OCI-LY7 (cell line): Measurements from ENCODE around the gene GRM6. TPM values are rescaled to one million over a fixed set of nuclear protein-coding genes. Genes with fewer than 3 reads are reported as not detected.

Source experiments
- BruUV-seq: library from RNA; stranded (reverse); fragments of 400-500 nt; replicated peaks from 2 replicates; lab custom pipeline; 2021; lab: Mats Ljungman, UMichigan
- CTCF ChIA-PET: fragments of 300-600 bp; sonication (Branson Sonifier 250); formaldehyde crosslinking; loops from one replicate; lab custom pipeline; 2022; ENCODE audit warnings: antibody characterized with exemption; ENCODE audit not compliant: unreplicated experiment; lab: Charles Lee
- POLR2A ChIA-PET: fragments of 300-600 bp; sonication (Branson Sonifier 250); formaldehyde crosslinking; loops from one replicate; lab custom pipeline; 2022; ENCODE audit warnings: antibody characterized with exemption; lab: Charles Lee
- DNase-seq: peaks from one replicate; pipeline ENCODE4 v3.0.0-alpha.2; 2015; ENCODE audit warnings: low spot score
- H2AFZ ChIP-seq: fragments of 200-600 bp; sonication (generic), shearing (Covaris generic); 2 replicates; pipeline ENCODE4 v1.6.1; 2014; ENCODE audit warnings: mild to moderate bottlenecking, antibody characterized with exemption, low read length, moderate library complexity
- H3K27ac ChIP-seq: fragments of 200-600 bp; sonication (generic); 2 replicates; pipeline ENCODE4 v1.5.1; 2014; ENCODE audit warnings: mixed run types, low read depth, mild to moderate bottlenecking, moderate library complexity, low read length, inconsistent platforms; ENCODE audit not compliant: poor library complexity, severe bottlenecking
- H3K36me3 ChIP-seq: fragments of 200-600 bp; sonication (generic); 2 replicates; pipeline ENCODE4 v1.6.1; 2014; ENCODE audit warnings: mild to moderate bottlenecking, antibody characterized with exemption, low read length, moderate library complexity, mixed read lengths; ENCODE audit not compliant: insufficient read depth
- H3K4me1 ChIP-seq: fragments of 200-600 bp; sonication (generic); 2 replicates; pipeline ENCODE4 v1.5.1; 2014; ENCODE audit warnings: mild to moderate bottlenecking, low read length; ENCODE audit not compliant: insufficient read depth, poor library complexity, severe bottlenecking
- H3K4me2 ChIP-seq: fragments of 200-600 bp; sonication (generic); 2 replicates; pipeline ENCODE4 v1.6.1; 2014; ENCODE audit warnings: mild to moderate bottlenecking, low read length
- H3K4me3 ChIP-seq: fragments of 200-600 bp; sonication (generic); 2 replicates; pipeline ENCODE4 v1.5.1; 2014; ENCODE audit warnings: mild to moderate bottlenecking, low read depth, low read length; ENCODE audit not compliant: poor library complexity, severe bottlenecking
- H3K79me2 ChIP-seq: fragments of 200-600 bp; sonication (generic); 2 replicates; pipeline ENCODE4 v1.6.1; 2016; ENCODE audit warnings: low read depth, mild to moderate bottlenecking, low read length, moderate library complexity, mixed read lengths; ENCODE audit not compliant: insufficient read depth
- H3K9me2 ChIP-seq: fragments of 200-600 bp; sonication (generic); 2 replicates; pipeline ENCODE4 v1.6.1; 2016; ENCODE audit warnings: mild to moderate bottlenecking, low read length, mixed read lengths; ENCODE audit not compliant: insufficient read depth
- H3K9me3 ChIP-seq: fragments of 200-600 bp; sonication (generic); 2 replicates; pipeline ENCODE4 v1.6.1; 2014; ENCODE audit warnings: mild to moderate bottlenecking, mixed run types, low read length, mixed read lengths
- H4K20me1 ChIP-seq: fragments of 200-600 bp; sonication (generic); 2 replicates; pipeline ENCODE4 v1.6.1; 2014; ENCODE audit warnings: mild to moderate bottlenecking, antibody characterized with exemption, low read length, moderate library complexity, mixed read lengths; ENCODE audit not compliant: insufficient read depth
- EZH2phosphoT487 ChIP-seq: fragments of 200-600 bp; sonication (generic); IDR thresholded peaks from 2 replicates; pipeline ENCODE4 v1.6.1; 2018; ENCODE audit warnings: low read depth, borderline replicate concordance, mild to moderate bottlenecking, mixed run types, antibody characterized with exemption, low read length, moderate library complexity, mixed read lengths
- intact Hi-C: fragments of 100-400 bp; cut with micrococcal nuclease; formaldehyde crosslinking; loops from one replicate; pipeline ENCODE4 v1.10.0; 2022; ENCODE audit not compliant: unreplicated experiment
- total RNA-seq, 2 experiments: library from RNA; depleted of rRNA in 1 of 2; stranded (reverse); fragments of >200 nt in 1 of 2; shearing (Covaris generic) in 1 of 2; gene quantifications; 2 replicates each; pipeline ENCODE4 v1.2.3, GENCODE V29; 2014 to 2022
- TF ChIP-seq, protein P1 (sequence below): fragments of 200-600 bp; sonication (generic); conservative IDR thresholded peaks from 2 replicates; pipeline ENCODE4 v1.5.1; 2014; ENCODE audit warnings: mild to moderate bottlenecking, antibody characterized with exemption, low read length, moderate library complexity, mixed read lengths

Gene GRM6
- total RNA-seq, 2 experiments from 2014 or later = not detected

- Histone ChIP-seq H3K36me3 (no peaks in the 10 kb centered on the region; the same call in 1 of the 2 replicates), H3K79me2 (no peaks in the 10 kb centered on the region), H3K27ac (no peak overlapping the region), H2AFZ (no peak overlapping the region), H3K4me2 (no peak overlapping the region), H4K20me1 (no peaks in the 10 kb centered on the region), H3K9me2 (no peaks in the 10 kb centered on the region), H3K9me3 (no peaks in the 10 kb centered on the region), H3K4me1 (no peaks in the 10 kb centered on the region), H3K4me3 (no peak overlapping the region)
- POLR2A ChIA-PET = no interaction called here
- intact Hi-C loops = no loop called here
- no TSS peak for BruUV-seq
- DNase-seq = no peak
- TF ChIP-seq EZH2phosphoT487 = no peak
- TF ChIP-seq, protein P1, sequence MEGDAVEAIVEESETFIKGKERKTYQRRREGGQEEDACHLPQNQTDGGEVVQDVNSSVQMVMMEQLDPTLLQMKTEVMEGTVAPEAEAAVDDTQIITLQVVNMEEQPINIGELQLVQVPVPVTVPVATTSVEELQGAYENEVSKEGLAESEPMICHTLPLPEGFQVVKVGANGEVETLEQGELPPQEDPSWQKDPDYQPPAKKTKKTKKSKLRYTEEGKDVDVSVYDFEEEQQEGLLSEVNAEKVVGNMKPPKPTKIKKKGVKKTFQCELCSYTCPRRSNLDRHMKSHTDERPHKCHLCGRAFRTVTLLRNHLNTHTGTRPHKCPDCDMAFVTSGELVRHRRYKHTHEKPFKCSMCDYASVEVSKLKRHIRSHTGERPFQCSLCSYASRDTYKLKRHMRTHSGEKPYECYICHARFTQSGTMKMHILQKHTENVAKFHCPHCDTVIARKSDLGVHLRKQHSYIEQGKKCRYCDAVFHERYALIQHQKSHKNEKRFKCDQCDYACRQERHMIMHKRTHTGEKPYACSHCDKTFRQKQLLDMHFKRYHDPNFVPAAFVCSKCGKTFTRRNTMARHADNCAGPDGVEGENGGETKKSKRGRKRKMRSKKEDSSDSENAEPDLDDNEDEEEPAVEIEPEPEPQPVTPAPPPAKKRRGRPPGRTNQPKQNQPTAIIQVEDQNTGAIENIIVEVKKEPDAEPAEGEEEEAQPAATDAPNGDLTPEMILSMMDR = no peak
- CTCF ChIA-PET = no interaction called here
Measured at GRCh38 chr5:179033004-179033580, 38.0 kb upstream of the GRM6 start.

DNA sequence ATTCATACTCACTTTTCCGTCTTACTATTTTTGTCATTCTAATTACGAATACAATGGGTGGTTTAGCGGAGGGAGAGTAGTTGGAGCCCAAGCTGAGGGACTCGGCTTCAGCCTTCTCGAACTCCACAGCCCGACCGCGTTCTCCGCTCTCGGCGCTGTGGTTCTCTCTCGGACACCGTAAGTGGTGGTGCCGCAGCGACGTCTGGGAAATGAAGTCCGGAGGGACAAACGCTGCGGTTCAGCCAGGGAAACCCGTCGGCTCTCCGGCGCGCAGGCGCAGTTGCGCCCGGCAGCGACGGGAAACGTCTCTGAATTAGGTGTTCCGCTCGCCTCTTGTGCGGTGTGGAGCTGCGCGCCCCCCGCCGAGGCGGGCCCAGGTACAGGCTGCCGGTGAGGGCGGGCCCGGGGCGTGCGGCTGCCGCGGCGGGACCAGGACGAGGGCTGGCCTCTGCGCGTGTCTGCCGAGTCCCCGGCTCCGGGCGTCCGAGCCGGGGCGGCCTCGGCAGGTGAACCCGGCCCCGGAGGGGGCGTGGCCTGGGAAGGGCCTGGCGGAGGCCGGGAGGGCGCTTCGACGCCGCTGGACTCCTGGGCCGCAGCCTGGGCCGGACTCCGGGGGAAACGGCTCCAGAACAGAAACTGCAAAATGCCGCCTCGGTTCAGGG, 28.5 kb upstream of the GRM6 start, which contains the start of gene ZNF879:
TSS of gene ZNF879 (plus strand) at position 277 of the 662 bp plus-strand sequence. CDS start 1,201 bp downstream, outside the sequence.
- H3K27ac ChIP-seq = no peak within 1 kb of the TSS
- peak within 1 kb of the TSS; percentile 64 for H3K4me3 ChIP-seq
- no peaks in the 10 kb centered on the region for H3K36me3 ChIP-seq
- H2AFZ ChIP-seq = peak within 1 kb of the TSS; percentile 76
- TF ChIP-seq, protein P1 = no peak
- no peak for TF ChIP-seq EZH2phosphoT487
- H3K9me3 ChIP-seq = no peaks in the 10 kb centered on the region
- DNase-seq = peak; percentile 81
- intact Hi-C loops = no loop called here
- H3K79me2 ChIP-seq = no peaks in the 10 kb centered on the region
- no TSS peak for BruUV-seq
- H3K9me2 ChIP-seq = no peaks in the 10 kb centered on the region
- ChIA-PET CTCF (no interaction called here), POLR2A (no interaction called here)
- H4K20me1 ChIP-seq = no peaks in the 10 kb centered on the region
- peaks cover 5% of the 10 kb centered on the region for H3K4me1 ChIP-seq
- peak within 1 kb of the TSS; percentile 36; the same call in 1 of the 2 replicates for H3K4me2 ChIP-seq

DNA sequence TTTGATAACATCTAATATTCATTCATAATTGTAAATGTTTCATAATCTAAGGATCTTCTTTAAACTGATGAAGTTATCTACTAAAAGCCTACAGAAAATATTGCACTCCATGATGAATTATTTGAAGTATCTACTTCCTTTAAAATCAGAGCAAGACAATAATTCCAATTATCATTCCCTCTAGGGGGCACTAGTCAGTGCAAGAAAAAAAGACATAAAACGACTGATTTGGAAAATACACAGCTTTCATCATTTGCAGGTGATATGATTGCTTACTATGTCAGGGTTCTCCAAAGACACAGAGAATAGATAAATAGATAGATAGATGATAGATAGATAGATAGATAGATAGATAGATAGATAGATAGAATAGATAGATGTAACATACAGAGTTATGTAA, 13.5 kb upstream of the GRM6 start:
- CTCF ChIA-PET = no interaction called here
- Histone ChIP-seq H3K9me2 (no peaks in the 10 kb centered on the region), H3K36me3 (no peaks in the 10 kb centered on the region), H3K4me2 (no peak overlapping the region), H3K9me3 (no peaks in the 10 kb centered on the region), H2AFZ (no peak overlapping the region), H3K4me3 (no peak overlapping the region), H4K20me1 (no peaks in the 10 kb centered on the region), H3K79me2 (no peaks in the 10 kb centered on the region), H3K27ac (no peak overlapping the region), H3K4me1 (no peaks in the 10 kb centered on the region)
- POLR2A ChIA-PET = no interaction called here
- no TSS peak for BruUV-seq
- DNase-seq = peak; percentile 2
- TF ChIP-seq, protein P1 = peak; percentile 74
- TF ChIP-seq EZH2phosphoT487 = no peak
- intact Hi-C loops = no loop called here
